DOHH2 (cell line): ENCODE data around the gene B4GALT1.

ENCODE experiments used
- H3F3A ChIP-seq: fragments of 200-600 bp; sonication (generic), shearing (Covaris generic); 2 replicates; pipeline ENCODE4 v1.6.0; 2016; ENCODE audit warnings: antibody characterized with exemption, mild to moderate bottlenecking; ENCODE audit not compliant: control insufficient read depth, insufficient read depth
- H3K27ac ChIP-seq: fragments of 200-600 bp; sonication (generic); 2 replicates; pipeline ENCODE4 v1.5.1; 2014; ENCODE audit warnings: low read depth, mild to moderate bottlenecking, low read length, moderate library complexity
- H3K27me3 ChIP-seq: fragments of 200-600 bp; sonication (generic); 2 replicates; pipeline ENCODE4 v1.6.1; 2014; ENCODE audit warnings: mild to moderate bottlenecking, low read length, mixed read lengths; ENCODE audit not compliant: control insufficient read depth
- H3K36me3 ChIP-seq: fragments of 200-600 bp; sonication (generic); 2 replicates; pipeline ENCODE4 v1.6.1; 2014; ENCODE audit warnings: mild to moderate bottlenecking, low read length, moderate library complexity, mixed read lengths; ENCODE audit not compliant: control insufficient read depth
- H3K4me1 ChIP-seq: fragments of 200-600 bp; sonication (generic); 2 replicates; pipeline ENCODE4 v1.6.1; 2014; ENCODE audit warnings: mild to moderate bottlenecking, low read length, mixed read lengths; ENCODE audit not compliant: control insufficient read depth
- H3K4me2 ChIP-seq: fragments of 200-600 bp; sonication (generic); 2 replicates; pipeline ENCODE4 v1.6.0; 2014; ENCODE audit warnings: mild to moderate bottlenecking, low read length, moderate library complexity
- H3K4me3 ChIP-seq: fragments of 200-600 bp; sonication (generic); 2 replicates; pipeline ENCODE4 v1.5.1; 2014; ENCODE audit warnings: mild to moderate bottlenecking, low read length, mixed read lengths
- H3K79me2 ChIP-seq: fragments of 200-600 bp; sonication (generic); 2 replicates; pipeline ENCODE4 v1.6.1; 2014; ENCODE audit warnings: mild to moderate bottlenecking, low read length, mixed read lengths; ENCODE audit not compliant: control insufficient read depth
- H3K9me2 ChIP-seq: fragments of 200-600 bp; sonication (generic); replicated peaks from 2 replicates; pipeline ENCODE4 v1.6.1; 2014; ENCODE audit warnings: mild to moderate bottlenecking, low read length, mixed read lengths; ENCODE audit not compliant: control insufficient read depth
- H3K9me3 ChIP-seq: fragments of 200-600 bp; sonication (generic); 2 replicates; pipeline ENCODE4 v1.6.1; 2014; ENCODE audit warnings: antibody characterized with exemption, low read length, mixed read lengths; ENCODE audit not compliant: control insufficient read depth, insufficient read depth
- H4K20me1 ChIP-seq: fragments of 200-600 bp; sonication (generic); 2 replicates; pipeline ENCODE4 v1.6.0; 2014; ENCODE audit warnings: low read depth, mild to moderate bottlenecking, antibody characterized with exemption, low read length, moderate library complexity; ENCODE audit not compliant: control insufficient read depth, insufficient read depth
- CTCF ChIP-seq: fragments of 200-600 bp; sonication (generic); IDR thresholded peaks from one replicate; pipeline ENCODE4 v1.5.1; 2014; ENCODE audit warnings: antibody characterized with exemption, mild to moderate bottlenecking, low read depth, low read length; ENCODE audit not compliant: poor library complexity, severe bottlenecking
- EZH2phosphoT487 ChIP-seq: fragments of 200-600 bp; sonication (generic); IDR thresholded peaks from 2 replicates; pipeline ENCODE4 v1.6.1; 2017; ENCODE audit warnings: borderline replicate concordance, mild to moderate bottlenecking, antibody characterized with exemption, low read length, moderate library complexity, mixed read lengths

B4GALT1 gene

GRCh38 chr9:33117306-33117705 is 49.8 kb downstream of the B4GALT1 start:
- no peak overlapping the region for H3K27ac ChIP-seq
- H3F3A ChIP-seq: no peaks in the 10 kb centered on the region
- H3K4me3 ChIP-seq: no peak overlapping the region
- no peak overlapping the region for H3K4me2 ChIP-seq
- H3K79me2 ChIP-seq: no peaks in the 10 kb centered on the region
- no peaks in the 10 kb centered on the region for H3K27me3 ChIP-seq
- H3K36me3 ChIP-seq: peaks cover 11% of the 10 kb centered on the region; the same call in 1 of the 2 replicates
- no peaks in the 10 kb centered on the region for H3K9me2 ChIP-seq
- H3K4me1 ChIP-seq: peaks cover 5% of the 10 kb centered on the region
- H4K20me1 ChIP-seq: no peaks in the 10 kb centered on the region
- no peaks in the 10 kb centered on the region for H3K9me3 ChIP-seq
- TF ChIP-seq EZH2phosphoT487: no peak
- TF ChIP-seq CTCF: no peak

- Histone ChIP-seq H3K4me3 (no peak overlapping the region), H3K9me3 (no peaks in the 10 kb centered on the region), H3K27me3 (no peaks in the 10 kb centered on the region), H3K4me2 (no peak overlapping the region), H3F3A (no peaks in the 10 kb centered on the region), H3K27ac (no peak overlapping the region), H4K20me1 (no peaks in the 10 kb centered on the region), H3K4me1 (peaks cover 5% of the 10 kb centered on the region), H3K79me2 (no peaks in the 10 kb centered on the region), H3K9me2 (no peaks in the 10 kb centered on the region), H3K36me3 (peaks cover 11% of the 10 kb centered on the region; the same call in 1 of the 2 replicates)
- TF ChIP-seq EZH2phosphoT487 (no peak), CTCF (no peak)
Observed at GRCh38 chr9:33116860-33117259, 50.3 kb downstream of the B4GALT1 start.

- Histone ChIP-seq H3K27ac (no peak overlapping the region), H3K4me3 (no peak overlapping the region), H3K4me2 (no peak overlapping the region), H3K27me3 (no peaks in the 10 kb centered on the region), H3K9me3 (no peaks in the 10 kb centered on the region), H3K36me3 (peaks cover 8% of the 10 kb centered on the region; the same call in 1 of the 2 replicates), H4K20me1 (no peaks in the 10 kb centered on the region), H3K79me2 (no peaks in the 10 kb centered on the region), H3K9me2 (no peaks in the 10 kb centered on the region), H3F3A (no peaks in the 10 kb centered on the region), H3K4me1 (peaks cover 5% of the 10 kb centered on the region)
- no peak for TF ChIP-seq EZH2phosphoT487
Observed at GRCh38 chr9:33114746-33115145, 52.4 kb downstream of the B4GALT1 start.

GRCh38 chr9:33113799-33114547 is 53.2 kb downstream of the B4GALT1 start:
- Histone ChIP-seq H3K9me3 (no peaks in the 10 kb centered on the region), H3K27me3 (no peaks in the 10 kb centered on the region), H4K20me1 (no peaks in the 10 kb centered on the region), H3K4me2 (no peak overlapping the region), H3K4me1 (peaks cover 5% of the 10 kb centered on the region), H3K79me2 (no peaks in the 10 kb centered on the region), H3K4me3 (no peak overlapping the region), H3K27ac (no peak overlapping the region), H3K36me3 (peaks cover 8% of the 10 kb centered on the region; the same call in 1 of the 2 replicates), H3F3A (no peaks in the 10 kb centered on the region), H3K9me2 (no peaks in the 10 kb centered on the region)
- TF ChIP-seq EZH2phosphoT487 (no peak), CTCF (no peak)
